Psoas muscle (tissue), 8 donors: ENCODE results near the gene REXO4. TPM values are rescaled to one million over a fixed set of nuclear protein-coding genes. Genes with fewer than 3 reads are reported as not detected.

Experiments
- ATAC-seq, 4 donors: fragments of 200-7000 bp; cut with Tn5 transposase; one replicate each; pipeline ENCODE4 v1.9.1; 2020; ENCODE audit warnings: moderate library complexity in 3 of 4, mild to moderate bottlenecking in 2 of 4
- DNase-seq, 2 donors: peaks; one replicate each; pipeline ENCODE4 v3.0.0-alpha.2; 2020
- H3K27ac ChIP-seq: fragments of 200-600 bp; one replicate; pipeline ENCODE4 v1.8.0; 2022
- H3K27me3 ChIP-seq, 3 donors: fragments of 200-600 bp in 1 of 3; one replicate each; pipeline versions ENCODE4 v1.6.1 to v1.8.0; 2013 to 2022; ENCODE audit warnings: low read length in 2 of 3, mild to moderate bottlenecking in 2 of 3, moderate library complexity in 1 of 3; ENCODE audit not compliant: insufficient read depth in 3 of 3
- H3K36me3 ChIP-seq, 2 donors: fragments of 200-600 bp in 1 of 2; one replicate each; pipeline versions ENCODE4 v1.6.1 to v1.8.0; 2013 to 2022; ENCODE audit warnings: low read depth in 1 of 2, mild to moderate bottlenecking in 1 of 2, moderate library complexity in 1 of 2; ENCODE audit not compliant: insufficient read depth in 1 of 2
- H3K4me1 ChIP-seq: fragments of 200-600 bp; one replicate; pipeline ENCODE4 v1.8.0; 2022
- H3K4me3 ChIP-seq: fragments of 200-600 bp; one replicate; pipeline ENCODE4 v1.8.0; 2022; ENCODE audit warnings: mild to moderate bottlenecking
- H3K9me3 ChIP-seq: fragments of 200-600 bp; one replicate; pipeline ENCODE4 v1.8.0; 2022
- CTCF ChIP-seq: fragments of 200-600 bp; IDR thresholded peaks from one replicate; pipeline ENCODE4 v1.8.0; 2022; ENCODE audit warnings: antibody characterized with exemption
- WGBS, 3 donors: extraction: QIAGEN DNeasy Blood & Tissue Kit; methylation state at CpG; one replicate each; pipeline versions ENCODE4 v1.1.6 to v1.1.7; 2013; 5-methylcytosine and 5-hydroxymethylcytosine counted together
- intact Hi-C, 2 donors: fragments of 100-400 bp; cut with DNase I; formaldehyde crosslinking; loops; one replicate each; pipeline versions ENCODE4 v1.11.0 to v1.14.2; 2022
- polyA plus RNA-seq, 3 donors: library from polyadenylated mRNA; stranded (reverse); fragments of 200-250 nt; gene quantifications; one replicate each; pipeline ENCODE4 v1.2.3, GENCODE V29; 2013
- total RNA-seq, 4 donors: library from RNA; stranded (reverse); fragmentation: NEBNext Ultra II Directional in 2 of 4; extraction: Animal tissue kit (Norgen Biotek cat#: 25700) in 2 of 4; gene quantifications; one replicate each; pipeline versions ENCODE4 v1.2.1 to v1.2.4, GENCODE V29; 2021 to 2023
- donor health status: healthy with polysubstance abuse.
- donor health status: DM: no; HTN: no; CAD: no; lungs with moderate emphysema.
- donor health status: Bipolar disorder and iron deficiency.
- donor health status: healthy.
- donor health status: DM: yes; HTN: yes; CAD: no.
- donor health status: DM: no; HTN: no; CAD: no.
- donor health status: DM: no; HTN: no; CAD: no.
- donor health status: DM: yes; HTN: yes; CAD: no.

The REXO4 gene
- total and polyA plus RNA-seq, 7 donors, result 23.8 to 75.2 (median 31.2) TPM

GRCh38 chr9:133459476-133460404 is 41.9 kb upstream of the REXO4 start, which contains the start of gene CACFD1:
TSS of gene CACFD1 (plus strand) at chr9:133459978. CDS start at chr9:133460067, 89 bp downstream.
- intact Hi-C loops, result loop anchor here (2.0 to 10.0 kb wide), 3 partner anchors 42 to 105 kb away; partner anchors contain the start of genes REXO4 (in 1 of the 2), SURF1 (in 1 of the 2) and SURF2 (in 1 of the 2)
- no peak for TF ChIP-seq CTCF
- peak; percentile 97 to 98 for DNase-seq
- ATAC-seq, result peak; percentile 92 to 95 (median 92)
- WGBS, 3 donors, result 1 to 2% (median 1%) methylated on average over 51 to 86 of the region's 86 CpGs
- Histone ChIP-seq H3K4me3 (peak within 1 kb of the TSS; percentile 93), H3K4me1 (peaks cover 17% of the 10 kb centered on the region), H3K27ac (peak within 1 kb of the TSS; percentile 92), H3K36me3 (peaks cover 0 to 4% of the 10 kb centered on the region in 2 donors), H3K27me3 (no peaks in the 10 kb centered on the region), H3K9me3 (no peaks in the 10 kb centered on the region)

GRCh38 chr9:133458643-133459312 is 41.0 kb upstream of the REXO4 start:
- WGBS, 3 donors, result 40 to 67% (median 53%) methylated on average over 16 of the region's 16 CpGs
- intact Hi-C loops, result loop anchor here in 1 of 2 donors (2.0 kb wide), 1 partner anchor 42 kb away; no protein-coding TSS in a partner anchor
- no peak for ATAC-seq
- no peaks in the 10 kb centered on the region for H3K9me3 ChIP-seq
- H3K36me3 ChIP-seq, result peaks cover 0 to 4% of the 10 kb centered on the region in 2 donors
- peak overlapping the region; percentile 92 for H3K27ac ChIP-seq
- H3K4me1 ChIP-seq, result peaks cover 17% of the 10 kb centered on the region
- H3K27me3 ChIP-seq, result no peaks in the 10 kb centered on the region
- DNase-seq, result no peak
- no peak for TF ChIP-seq CTCF
- peak overlapping the region; percentile 93 for H3K4me3 ChIP-seq

DNA sequence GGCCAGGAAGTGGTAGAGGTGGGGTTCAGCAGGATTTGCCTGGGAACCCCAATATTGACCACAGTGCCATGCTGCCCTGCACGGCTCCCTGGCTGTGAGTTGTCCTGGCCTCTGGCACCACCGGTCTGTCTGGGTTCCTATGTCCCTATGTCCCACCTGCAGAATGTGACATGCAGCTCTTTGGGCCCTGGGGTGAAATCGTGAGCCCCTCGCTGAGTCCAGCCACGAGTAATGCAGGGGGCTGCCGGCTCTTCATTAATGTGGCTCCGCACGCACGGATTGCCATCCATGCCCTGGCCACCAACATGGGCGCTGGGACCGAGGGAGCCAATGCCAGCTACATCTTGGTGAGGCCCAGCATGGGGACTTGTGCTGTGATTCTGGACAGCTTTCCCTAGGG is 39.9 kb upstream of the REXO4 start:
- Histone ChIP-seq H3K27ac (no peak overlapping the region), H3K9me3 (no peaks in the 10 kb centered on the region), H3K27me3 (no peaks in the 10 kb centered on the region), H3K4me1 (peaks cover 17% of the 10 kb centered on the region), H3K4me3 (no peak overlapping the region), H3K36me3 (peaks cover 0 to under 1% of the 10 kb centered on the region in 2 donors)
- intact Hi-C loops, result loop anchor here in 1 of 2 donors (2.0 kb wide), 1 partner anchor 41 kb away; no protein-coding TSS in a partner anchor
- WGBS, 3 donors, result 95 to 97% (median 95%) methylated on average over 11 of the region's 11 CpGs
- ATAC-seq (no peak), DNase-seq (no peak)
- no peak for TF ChIP-seq CTCF

DNA sequence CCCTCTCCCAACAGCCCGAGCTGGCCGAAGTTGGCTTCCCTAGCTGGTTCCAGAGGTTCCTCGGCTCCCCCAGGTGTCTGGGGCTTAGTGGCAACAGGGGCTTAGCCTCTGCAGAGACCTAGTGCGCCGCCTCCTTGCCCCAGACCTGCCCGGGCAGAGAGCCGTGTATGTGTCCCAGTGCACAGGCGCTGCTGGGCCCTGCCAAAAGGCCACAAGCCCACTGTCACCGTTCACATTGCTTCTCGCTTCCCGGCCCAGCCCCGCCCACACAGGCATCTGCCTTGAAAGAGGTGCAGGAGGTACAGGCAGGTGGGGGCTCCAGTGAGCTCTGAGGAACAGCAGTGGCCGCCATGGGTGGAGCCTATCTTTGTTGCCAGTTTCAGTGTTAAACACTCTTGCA is 39.4 kb upstream of the REXO4 start:
- intact Hi-C loops, result no loop called here

More for the DNA sequence above, 39.4 kb upstream of the REXO4 start:
- Histone ChIP-seq H3K9me3 (no peaks in the 10 kb centered on the region), H3K4me3 (no peak overlapping the region), H3K36me3 (peaks cover 0 to 6% of the 10 kb centered on the region in 2 donors), H3K27ac (no peak overlapping the region), H3K4me1 (peaks cover 17% of the 10 kb centered on the region), H3K27me3 (no peaks in the 10 kb centered on the region)
- DNase-seq (no peak), ATAC-seq (no peak)
- TF ChIP-seq CTCF, result no peak
- 86 to 90% (median 88%) methylated on average over 13 of the region's 13 CpGs for WGBS, 3 donors
